ENCODE results near the gene SCRG1.

GRCh38 chr4:173379929-173380328 is 19.0 kb downstream of the SCRG1 start:
- TF ChIP-seq, protein P1, sequence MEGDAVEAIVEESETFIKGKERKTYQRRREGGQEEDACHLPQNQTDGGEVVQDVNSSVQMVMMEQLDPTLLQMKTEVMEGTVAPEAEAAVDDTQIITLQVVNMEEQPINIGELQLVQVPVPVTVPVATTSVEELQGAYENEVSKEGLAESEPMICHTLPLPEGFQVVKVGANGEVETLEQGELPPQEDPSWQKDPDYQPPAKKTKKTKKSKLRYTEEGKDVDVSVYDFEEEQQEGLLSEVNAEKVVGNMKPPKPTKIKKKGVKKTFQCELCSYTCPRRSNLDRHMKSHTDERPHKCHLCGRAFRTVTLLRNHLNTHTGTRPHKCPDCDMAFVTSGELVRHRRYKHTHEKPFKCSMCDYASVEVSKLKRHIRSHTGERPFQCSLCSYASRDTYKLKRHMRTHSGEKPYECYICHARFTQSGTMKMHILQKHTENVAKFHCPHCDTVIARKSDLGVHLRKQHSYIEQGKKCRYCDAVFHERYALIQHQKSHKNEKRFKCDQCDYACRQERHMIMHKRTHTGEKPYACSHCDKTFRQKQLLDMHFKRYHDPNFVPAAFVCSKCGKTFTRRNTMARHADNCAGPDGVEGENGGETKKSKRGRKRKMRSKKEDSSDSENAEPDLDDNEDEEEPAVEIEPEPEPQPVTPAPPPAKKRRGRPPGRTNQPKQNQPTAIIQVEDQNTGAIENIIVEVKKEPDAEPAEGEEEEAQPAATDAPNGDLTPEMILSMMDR (IDR thresholded peaks at IDR 0.05), result no peak
- TF ChIP-seq POLR2A (IDR thresholded peaks at IDR 0.05), result no peak
